Smooth muscle cell (in vitro differentiated cells): ENCODE data around the gene C18orf32. TPM values are rescaled to one million over a fixed set of nuclear protein-coding genes. Genes with fewer than 3 reads are reported as not detected.

ENCODE experiments used
- DNase-seq: peaks from one replicate; lab custom pipeline; 2025; ENCODE audit not compliant: unreplicated experiment; lab: John Stamatoyannopoulos, UW
- H2AFZ ChIP-seq: fragments of 200-600 bp; sonication (generic); 2 replicates; pipeline ENCODE4 v1.6.0; 2016; ENCODE audit warnings: antibody characterized with exemption, low read depth, mild to moderate bottlenecking
- H3F3A ChIP-seq: fragments of 200-600 bp; sonication (generic); 2 replicates; pipeline ENCODE4 v1.6.0; 2017; ENCODE audit warnings: antibody characterized with exemption, low read depth
- H3K27ac ChIP-seq: fragments of 200-600 bp; sonication (generic); 2 replicates; pipeline ENCODE4 v1.5.1; 2016; ENCODE audit warnings: low read depth, mild to moderate bottlenecking
- H3K27me3 ChIP-seq: fragments of 200-600 bp; sonication (generic); 2 replicates; pipeline ENCODE4 v1.6.1; 2016; ENCODE audit warnings: low read depth, mild to moderate bottlenecking
- H3K36me3 ChIP-seq: fragments of 200-600 bp; sonication (generic); 2 replicates; pipeline ENCODE4 v1.5.1; 2016; ENCODE audit warnings: low read depth
- H3K4me1 ChIP-seq: fragments of 200-600 bp; sonication (generic); 2 replicates; pipeline ENCODE4 v1.5.1; 2016; ENCODE audit warnings: low read depth
- H3K4me2 ChIP-seq: fragments of 200-600 bp; sonication (generic); 2 replicates; pipeline ENCODE4 v1.6.0; 2016; ENCODE audit warnings: mild to moderate bottlenecking
- H3K4me3 ChIP-seq: fragments of 200-600 bp; sonication (generic); 2 replicates; pipeline ENCODE4 v1.5.1; 2016; ENCODE audit warnings: mild to moderate bottlenecking
- H3K79me2 ChIP-seq: fragments of 200-600 bp; sonication (generic); 2 replicates; pipeline ENCODE4 v1.6.0; 2016; ENCODE audit warnings: low read depth, mild to moderate bottlenecking
- H3K9ac ChIP-seq: fragments of 200-600 bp; sonication (generic); 2 replicates; pipeline ENCODE4 v1.6.0; 2016; ENCODE audit warnings: low read depth
- H3K9me3 ChIP-seq: fragments of 200-600 bp; sonication (generic); replicated peaks from 2 replicates; pipeline ENCODE4 v1.5.1; 2016; ENCODE audit warnings: low read depth
- H4K20me1 ChIP-seq: fragments of 200-600 bp; sonication (generic); 2 replicates; pipeline ENCODE4 v1.6.0; 2016; ENCODE audit warnings: low read depth
- WGBS: methylation state at CpG from one replicate; pipeline ENCODE4 v1.1.7; 2016; ENCODE audit warnings: low lambda C conversion rate; 5-methylcytosine and 5-hydroxymethylcytosine counted together
- polyA plus RNA-seq: library from polyadenylated mRNA; unstranded; fragments of >200 nt; fragmentation: Nextera tagmentation; extraction: Ambion mirVana; gene quantifications from 2 replicates; pipeline ENCODE4 v1.2.1, GENCODE V29; 2016
- total RNA-seq: library from RNA; depleted of rRNA; stranded (reverse); fragments of >200 nt; gene quantifications from 2 replicates; pipeline ENCODE4 v1.2.3, GENCODE V29; 2014
- TF ChIP-seq, protein P1 (sequence below): fragments of 200-600 bp; sonication (generic); IDR thresholded peaks from 2 replicates; pipeline ENCODE4 v1.5.1; 2017; ENCODE audit warnings: borderline replicate concordance, mild to moderate bottlenecking, antibody characterized with exemption; ENCODE audit not compliant: insufficient read depth, poor library complexity, severe bottlenecking

C18orf32 gene
- total and polyA plus RNA-seq, 2 experiments from 2014 or later = 74.9 to 87.2 TPM

GRCh38 chr18:49491857-49492693, 5.0 kb upstream of the C18orf32 start, which contains the start of gene RPL17:
Gene RPL17 (minus strand): TSS chr18:49492465.
- Histone ChIP-seq H3K79me2 (peaks cover 29% of the 10 kb centered on the region), H4K20me1 (peaks cover 31% of the 10 kb centered on the region), H3F3A (peaks cover 48% of the 10 kb centered on the region), H3K36me3 (peaks cover 3% of the 10 kb centered on the region), H2AFZ (peak within 1 kb of the TSS; percentile 75), H3K27me3 (no peaks in the 10 kb centered on the region), H3K9me3 (no peaks in the 10 kb centered on the region), H3K27ac (peak within 1 kb of the TSS; percentile 93), H3K9ac (peak within 1 kb of the TSS; percentile 98), H3K4me1 (peaks cover 33% of the 10 kb centered on the region), H3K4me3 (peak within 1 kb of the TSS; percentile 89), H3K4me2 (peak within 1 kb of the TSS; percentile 95)
- under 1% methylated on average over 52 of the region's 53 CpGs for WGBS
- DNase-seq = peak; percentile 50
- TF ChIP-seq, protein P1, sequence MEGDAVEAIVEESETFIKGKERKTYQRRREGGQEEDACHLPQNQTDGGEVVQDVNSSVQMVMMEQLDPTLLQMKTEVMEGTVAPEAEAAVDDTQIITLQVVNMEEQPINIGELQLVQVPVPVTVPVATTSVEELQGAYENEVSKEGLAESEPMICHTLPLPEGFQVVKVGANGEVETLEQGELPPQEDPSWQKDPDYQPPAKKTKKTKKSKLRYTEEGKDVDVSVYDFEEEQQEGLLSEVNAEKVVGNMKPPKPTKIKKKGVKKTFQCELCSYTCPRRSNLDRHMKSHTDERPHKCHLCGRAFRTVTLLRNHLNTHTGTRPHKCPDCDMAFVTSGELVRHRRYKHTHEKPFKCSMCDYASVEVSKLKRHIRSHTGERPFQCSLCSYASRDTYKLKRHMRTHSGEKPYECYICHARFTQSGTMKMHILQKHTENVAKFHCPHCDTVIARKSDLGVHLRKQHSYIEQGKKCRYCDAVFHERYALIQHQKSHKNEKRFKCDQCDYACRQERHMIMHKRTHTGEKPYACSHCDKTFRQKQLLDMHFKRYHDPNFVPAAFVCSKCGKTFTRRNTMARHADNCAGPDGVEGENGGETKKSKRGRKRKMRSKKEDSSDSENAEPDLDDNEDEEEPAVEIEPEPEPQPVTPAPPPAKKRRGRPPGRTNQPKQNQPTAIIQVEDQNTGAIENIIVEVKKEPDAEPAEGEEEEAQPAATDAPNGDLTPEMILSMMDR = no peak

DNA sequence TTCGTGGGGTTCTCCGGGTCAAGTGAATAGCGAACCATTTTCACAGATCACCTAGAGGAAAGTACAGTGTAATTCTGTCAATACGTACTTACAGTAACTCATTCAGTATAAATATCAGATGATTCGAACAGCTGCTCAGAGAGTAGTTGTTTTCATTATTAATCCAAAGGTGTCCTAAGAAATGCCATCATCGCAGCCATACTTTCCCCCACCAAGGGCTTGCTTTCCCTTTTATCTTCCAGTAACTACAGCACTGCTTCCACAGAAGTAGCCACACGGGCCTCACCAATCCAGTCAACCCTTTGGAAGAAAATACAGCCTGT, 4.5 kb upstream of the C18orf32 start:
- 7% methylated on average over 7 of the region's 7 CpGs for WGBS
- no peaks in the 10 kb centered on the region for H3K27me3 ChIP-seq
- H3K36me3 ChIP-seq = peaks cover 3% of the 10 kb centered on the region
- H2AFZ ChIP-seq = no peak overlapping the region
- no peaks in the 10 kb centered on the region for H3K9me3 ChIP-seq
- peak overlapping the region; percentile 89 for H3K4me3 ChIP-seq
- peak overlapping the region; percentile 98 for H3K9ac ChIP-seq
- TF ChIP-seq, protein P1 = no peak
- H3K4me1 ChIP-seq = peaks cover 33% of the 10 kb centered on the region
- H4K20me1 ChIP-seq = peaks cover 31% of the 10 kb centered on the region
- H3F3A ChIP-seq = peaks cover 48% of the 10 kb centered on the region
- H3K27ac ChIP-seq = peak overlapping the region; percentile 93
- no peak for DNase-seq
- H3K79me2 ChIP-seq = peaks cover 32% of the 10 kb centered on the region
- H3K4me2 ChIP-seq = peak overlapping the region; percentile 95

- Histone ChIP-seq H4K20me1 (peaks cover 31% of the 10 kb centered on the region), H3K4me1 (peaks cover 42% of the 10 kb centered on the region), H3K27ac (peak overlapping the region; percentile 93), H3K4me2 (peak overlapping the region; percentile 95), H3K9me3 (no peaks in the 10 kb centered on the region), H3F3A (peaks cover 48% of the 10 kb centered on the region), H3K27me3 (no peaks in the 10 kb centered on the region), H3K4me3 (peak overlapping the region; percentile 89), H3K9ac (peak overlapping the region; percentile 98), H3K36me3 (peaks cover 3% of the 10 kb centered on the region), H2AFZ (no peak overlapping the region), H3K79me2 (peaks cover 43% of the 10 kb centered on the region)
- DNase-seq = no peak
- TF ChIP-seq, protein P1 = no peak
- 77% methylated on average over 4 of the region's 4 CpGs for WGBS
Measured at GRCh38 chr18:49490246-49490762, 3.3 kb upstream of the C18orf32 start.
